LNCAP (cell line): ENCODE results near the gene MRPS35.

Source experiments
- TF ChIP-seq, protein P1 (sequence below): fragments of 450-650 bp; IDR thresholded peaks from 2 replicates; pipeline ENCODE4 v1.5.1; 2017; ENCODE audit warnings: mild to moderate bottlenecking

The MRPS35 gene

DNA sequence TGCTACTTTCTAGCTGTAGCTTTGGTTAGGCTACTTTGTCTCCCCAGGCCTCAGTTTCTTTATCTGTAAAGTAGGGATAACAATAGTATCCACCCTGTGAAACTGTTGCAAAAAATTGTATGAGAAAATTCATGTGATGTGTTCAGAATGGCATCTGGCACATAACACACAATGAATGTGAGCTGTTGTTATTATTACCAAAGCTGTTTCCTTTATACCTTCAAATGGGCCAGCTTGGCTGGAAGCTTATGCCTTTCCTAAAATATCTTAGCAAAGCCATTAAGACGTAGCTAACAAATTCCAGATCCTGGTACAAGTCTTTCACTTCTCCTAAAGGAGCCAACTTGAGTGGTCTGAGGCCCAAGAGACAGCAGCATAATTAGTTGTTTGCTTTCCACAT lies 94.6 kb downstream of the MRPS35 start:
- TF ChIP-seq, protein P1, sequence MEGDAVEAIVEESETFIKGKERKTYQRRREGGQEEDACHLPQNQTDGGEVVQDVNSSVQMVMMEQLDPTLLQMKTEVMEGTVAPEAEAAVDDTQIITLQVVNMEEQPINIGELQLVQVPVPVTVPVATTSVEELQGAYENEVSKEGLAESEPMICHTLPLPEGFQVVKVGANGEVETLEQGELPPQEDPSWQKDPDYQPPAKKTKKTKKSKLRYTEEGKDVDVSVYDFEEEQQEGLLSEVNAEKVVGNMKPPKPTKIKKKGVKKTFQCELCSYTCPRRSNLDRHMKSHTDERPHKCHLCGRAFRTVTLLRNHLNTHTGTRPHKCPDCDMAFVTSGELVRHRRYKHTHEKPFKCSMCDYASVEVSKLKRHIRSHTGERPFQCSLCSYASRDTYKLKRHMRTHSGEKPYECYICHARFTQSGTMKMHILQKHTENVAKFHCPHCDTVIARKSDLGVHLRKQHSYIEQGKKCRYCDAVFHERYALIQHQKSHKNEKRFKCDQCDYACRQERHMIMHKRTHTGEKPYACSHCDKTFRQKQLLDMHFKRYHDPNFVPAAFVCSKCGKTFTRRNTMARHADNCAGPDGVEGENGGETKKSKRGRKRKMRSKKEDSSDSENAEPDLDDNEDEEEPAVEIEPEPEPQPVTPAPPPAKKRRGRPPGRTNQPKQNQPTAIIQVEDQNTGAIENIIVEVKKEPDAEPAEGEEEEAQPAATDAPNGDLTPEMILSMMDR: no peak
